HCT116 (cell line): ENCODE results near the gene ARHGAP5.

Experiments used
- ATF3 ChIP-seq: IDR thresholded peaks from 2 replicates; pipeline ENCODE4 v1.6.1; 2012
- CEBPB ChIP-seq: IDR thresholded peaks from 2 replicates; pipeline ENCODE4 v1.6.1; 2012; ENCODE audit warnings: low read depth
- CTCF ChIP-seq, 3 experiments: fragments of 200-600 bp in 1 of 3; sonication (generic) in 1 of 3; IDR thresholded peaks in 2 of 3; conservative IDR thresholded peaks in 1 of 3; 2 replicates each; pipeline ENCODE4 v1.5.1; 2012 to 2017; ENCODE audit warnings: low read depth in 2 of 3, low read length in 2 of 3, antibody characterized with exemption in 1 of 3, borderline replicate concordance in 1 of 3, control low read depth in 1 of 3, mild to moderate bottlenecking in 1 of 3, mixed read lengths in 1 of 3, mixed run types in 1 of 3, moderate library complexity in 1 of 3; ENCODE audit not compliant: insufficient read depth in 1 of 3
- EGR1 ChIP-seq: IDR thresholded peaks from 2 replicates; pipeline ENCODE4 v1.6.1; 2012; ENCODE audit warnings: low read depth
- EZH2 ChIP-seq: fragments of 200-600 bp; sonication (generic); IDR thresholded peaks from 2 replicates; pipeline ENCODE4 v1.6.1; 2017; ENCODE audit warnings: antibody characterized with exemption, mixed run types
- JUND ChIP-seq: IDR thresholded peaks from 2 replicates; pipeline ENCODE4 v1.6.1; 2012
- POLR2A ChIP-seq: IDR thresholded peaks from 2 replicates; pipeline ENCODE4 v1.7.0; 2011; ENCODE audit warnings: borderline replicate concordance; ENCODE audit not compliant: insufficient read depth, insufficient read length; ENCODE audit errors: extremely low read depth
- POLR2AphosphoS5 ChIP-seq: IDR thresholded peaks from 2 replicates; pipeline ENCODE4 v1.6.1; 2011; ENCODE audit warnings: mild to moderate bottlenecking, low read depth, low read length, moderate library complexity
- RAD21 ChIP-seq: IDR thresholded peaks from 2 replicates; pipeline ENCODE4 v1.6.1; 2012; ENCODE audit warnings: low read depth, mild to moderate bottlenecking
- SIN3A ChIP-seq: IDR thresholded peaks from 2 replicates; pipeline ENCODE4 v1.6.1; 2012; ENCODE audit warnings: low read depth
- SP1 ChIP-seq: IDR thresholded peaks from 2 replicates; pipeline ENCODE4 v1.6.1; 2012; ENCODE audit warnings: low read depth
- TCF7L2 ChIP-seq: IDR thresholded peaks from 2 replicates; pipeline ENCODE4 v1.7.0; 2011; ENCODE audit warnings: borderline replicate concordance, inconsistent platforms; ENCODE audit not compliant: insufficient read depth, insufficient read length; ENCODE audit errors: extremely low read depth
- ZBTB33 ChIP-seq: IDR thresholded peaks from 2 replicates; pipeline ENCODE4 v1.6.1; 2011; ENCODE audit warnings: mild to moderate bottlenecking, low read length, moderate library complexity; ENCODE audit not compliant: insufficient replicate concordance; ENCODE audit errors: extremely low read depth
- ZNF274 ChIP-seq: fragments of 200-500 bp; sonication (Bioruptor generic); IDR thresholded peaks from 2 replicates; pipeline ENCODE4 v1.6.1; 2014; ENCODE audit warnings: mild to moderate bottlenecking, low read depth, low read length, inconsistent platforms

- no peak for TF ChIP-seq SP1
- no peak for TF ChIP-seq CTCF (IDR thresholded peaks at IDR 0.05 in 2 of 3, conservative IDR thresholded peaks at IDR 0.05 in 1 of 3; ENCODE audit: borderline replicate concordance in 1 of 3, insufficient read depth in 1 of 3, low read depth in 2 of 3, low read length in 2 of 3)
- no peak for TF ChIP-seq EZH2
- no peak for TF ChIP-seq POLR2A
- TF ChIP-seq EGR1: no peak
- TF ChIP-seq ATF3: no peak
- no peak for TF ChIP-seq ZBTB33
- TF ChIP-seq SIN3A: no peak
- no peak for TF ChIP-seq POLR2AphosphoS5
- TF ChIP-seq TCF7L2: no peak
- TF ChIP-seq JUND: no peak
- no peak for TF ChIP-seq ZNF274
- no peak for TF ChIP-seq CEBPB
- no peak for TF ChIP-seq RAD21
These were observed 8.8 kb downstream of the ARHGAP5 start for GRCh38 chr14:32085845-32086383.
